22Rv1 (cell line): ENCODE data around the gene GNB1L.
A peak's percentile ranks its signal among the peaks of the same experiment; 100 is the strongest.

Experiments used
- H3K27ac ChIP-seq: fragments of 450-650 bp; 2 replicates; pipeline ENCODE4 v1.5.1; 2017
- CTCF ChIP-seq: fragments of 450-650 bp; IDR thresholded peaks from 2 replicates; pipeline ENCODE4 v1.5.1; 2017; ENCODE audit warnings: mild to moderate bottlenecking
- ZFX ChIP-seq: fragments of 450-650 bp; IDR thresholded peaks from 2 replicates; pipeline ENCODE4 v1.6.1; 2017; ENCODE audit warnings: antibody characterized with exemption, borderline replicate concordance

Gene GNB1L

GRCh38 chr22:19853058-19853878, 1.4 kb downstream of the GNB1L start:
- peak overlapping the region; percentile 86 for H3K27ac ChIP-seq
- no peak for TF ChIP-seq CTCF
- no peak for TF ChIP-seq ZFX

DNA sequence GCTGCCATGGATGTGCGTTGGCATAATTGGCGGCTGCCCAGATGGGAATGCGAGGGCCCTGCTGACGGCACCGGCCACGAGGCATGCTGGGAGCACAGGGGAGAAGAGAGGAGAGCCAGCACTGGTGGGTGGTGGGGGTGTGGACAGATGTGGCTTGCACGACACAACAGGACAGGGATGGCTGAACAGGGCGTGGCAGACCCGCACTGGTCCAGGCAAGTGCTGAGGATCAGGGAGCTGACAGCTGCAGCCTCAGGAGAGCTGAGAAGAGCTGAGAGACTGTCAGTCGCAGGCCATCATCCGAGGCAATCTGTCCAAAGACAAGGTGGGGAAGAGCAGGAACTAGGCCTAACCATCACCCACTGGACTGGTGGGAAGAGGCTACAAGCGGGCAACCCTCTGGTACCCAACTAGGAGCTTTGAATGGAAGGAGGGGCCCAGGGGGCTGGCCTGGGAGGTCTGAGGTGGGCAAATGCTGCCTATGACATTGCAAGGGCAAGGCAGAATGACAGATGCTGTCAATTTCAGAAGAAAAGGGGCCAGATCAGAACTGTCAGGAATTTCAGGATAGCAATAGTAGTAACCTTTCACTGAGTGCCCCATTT, 2.4 kb downstream of the GNB1L start:
- H3K27ac ChIP-seq = no peak overlapping the region
- no peak for TF ChIP-seq CTCF
- TF ChIP-seq ZFX = no peak

- TF ChIP-seq CTCF (no peak), ZFX (no peak)
- H3K27ac ChIP-seq = no peak overlapping the region
These were observed 3.1 kb downstream of the GNB1L start for GRCh38 chr22:19851291-19852176.

DNA sequence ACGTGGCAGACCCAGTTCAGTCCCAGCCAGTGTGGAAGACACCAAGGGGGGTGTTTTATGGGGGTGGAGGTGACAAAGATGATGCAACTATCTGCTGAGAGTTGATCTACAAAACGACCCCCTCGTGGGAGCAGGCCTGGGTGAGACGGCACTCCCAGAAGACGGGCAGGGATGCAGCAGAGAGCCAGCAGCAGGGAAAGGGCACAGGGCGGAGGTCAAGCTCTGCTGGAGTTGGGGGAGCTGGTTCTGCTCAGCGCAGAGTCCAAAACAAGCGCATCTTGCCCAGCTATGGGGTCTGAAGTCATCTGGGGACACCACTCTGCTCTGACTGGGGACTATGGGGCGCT, 3.9 kb downstream of the GNB1L start:
- peak overlapping the region; percentile 56 for H3K27ac ChIP-seq
- TF ChIP-seq ZFX (no peak), CTCF (no peak)

- TF ChIP-seq CTCF (no peak), ZFX (no peak)
- peak overlapping the region; percentile 56 for H3K27ac ChIP-seq
These were observed 4.6 kb downstream of the GNB1L start for GRCh38 chr22:19849835-19850762.

GRCh38 chr22:19848298-19849224, 6.1 kb downstream of the GNB1L start:
- H3K27ac ChIP-seq = peak overlapping the region; percentile 56
- TF ChIP-seq CTCF = no peak
- TF ChIP-seq ZFX = no peak
